Neutrophil (primary cell): ENCODE measurements around the gene RNLS.

Source experiments
- H3K27ac ChIP-seq: fragments of 200-600 bp; sonication (generic); 2 replicates; pipeline ENCODE4 v1.5.1; 2016; ENCODE audit warnings: mild to moderate bottlenecking, moderate library complexity
- H3K27me3 ChIP-seq: fragments of 200-600 bp; sonication (generic); 2 replicates; pipeline ENCODE4 v1.6.0; 2016; ENCODE audit warnings: mild to moderate bottlenecking
- H3K36me3 ChIP-seq: fragments of 200-600 bp; sonication (generic); 2 replicates; pipeline ENCODE4 v1.5.1; 2017
- H3K4me1 ChIP-seq, 2 experiments: fragments of 200-600 bp in 1 of 2; sonication (generic) in 1 of 2; 1 replicate in 1 of 2; 2 replicates in 1 of 2; pipeline versions ENCODE4 v1.5.1 to v1.6.1; 2013 to 2016; ENCODE audit warnings: low read depth in 1 of 2, low read length in 1 of 2, mild to moderate bottlenecking in 1 of 2, moderate library complexity in 1 of 2; ENCODE audit not compliant: control insufficient read depth in 1 of 2, insufficient read depth in 1 of 2
- H3K4me3 ChIP-seq, 2 experiments: fragments of 200-600 bp in 1 of 2; sonication (generic) in 1 of 2; 1 replicate in 1 of 2; 2 replicates in 1 of 2; pipeline ENCODE4 v1.5.1; 2013 to 2016; ENCODE audit warnings: low read depth in 1 of 2, low read length in 1 of 2, mild to moderate bottlenecking in 1 of 2, moderate library complexity in 1 of 2
- H3K9me3 ChIP-seq: fragments of 200-600 bp; sonication (generic); 2 replicates; pipeline ENCODE4 v1.5.1; 2016
- TF ChIP-seq, protein P1 (sequence below): fragments of 200-600 bp; sonication (generic); IDR thresholded peaks from 2 replicates; pipeline ENCODE4 v1.5.1; 2016; ENCODE audit warnings: antibody characterized with exemption

RNLS gene

DNA sequence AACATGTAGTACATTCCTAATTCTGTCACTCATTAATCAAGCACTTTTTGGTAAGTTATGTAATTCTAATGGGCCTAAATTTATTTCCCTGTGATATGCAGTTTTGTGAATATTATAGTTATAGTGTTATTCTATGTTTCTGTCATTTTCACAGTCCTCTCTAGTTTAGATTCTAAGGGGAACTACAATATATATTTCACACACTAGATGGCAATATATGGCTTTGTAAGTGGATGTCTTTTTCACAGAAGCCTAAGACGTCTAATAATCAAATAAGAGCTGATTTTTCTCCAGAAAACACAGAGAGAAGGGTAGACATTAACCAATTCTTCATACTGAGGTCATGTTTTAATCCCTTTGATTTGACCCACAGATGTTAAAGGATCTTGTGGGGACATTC is 18.0 kb downstream of the RNLS start:
- TF ChIP-seq, protein P1, sequence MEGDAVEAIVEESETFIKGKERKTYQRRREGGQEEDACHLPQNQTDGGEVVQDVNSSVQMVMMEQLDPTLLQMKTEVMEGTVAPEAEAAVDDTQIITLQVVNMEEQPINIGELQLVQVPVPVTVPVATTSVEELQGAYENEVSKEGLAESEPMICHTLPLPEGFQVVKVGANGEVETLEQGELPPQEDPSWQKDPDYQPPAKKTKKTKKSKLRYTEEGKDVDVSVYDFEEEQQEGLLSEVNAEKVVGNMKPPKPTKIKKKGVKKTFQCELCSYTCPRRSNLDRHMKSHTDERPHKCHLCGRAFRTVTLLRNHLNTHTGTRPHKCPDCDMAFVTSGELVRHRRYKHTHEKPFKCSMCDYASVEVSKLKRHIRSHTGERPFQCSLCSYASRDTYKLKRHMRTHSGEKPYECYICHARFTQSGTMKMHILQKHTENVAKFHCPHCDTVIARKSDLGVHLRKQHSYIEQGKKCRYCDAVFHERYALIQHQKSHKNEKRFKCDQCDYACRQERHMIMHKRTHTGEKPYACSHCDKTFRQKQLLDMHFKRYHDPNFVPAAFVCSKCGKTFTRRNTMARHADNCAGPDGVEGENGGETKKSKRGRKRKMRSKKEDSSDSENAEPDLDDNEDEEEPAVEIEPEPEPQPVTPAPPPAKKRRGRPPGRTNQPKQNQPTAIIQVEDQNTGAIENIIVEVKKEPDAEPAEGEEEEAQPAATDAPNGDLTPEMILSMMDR = no peak
- no peak overlapping the region for H3K4me3 ChIP-seq
- no peaks in the 10 kb centered on the region for H3K27me3 ChIP-seq

DNA sequence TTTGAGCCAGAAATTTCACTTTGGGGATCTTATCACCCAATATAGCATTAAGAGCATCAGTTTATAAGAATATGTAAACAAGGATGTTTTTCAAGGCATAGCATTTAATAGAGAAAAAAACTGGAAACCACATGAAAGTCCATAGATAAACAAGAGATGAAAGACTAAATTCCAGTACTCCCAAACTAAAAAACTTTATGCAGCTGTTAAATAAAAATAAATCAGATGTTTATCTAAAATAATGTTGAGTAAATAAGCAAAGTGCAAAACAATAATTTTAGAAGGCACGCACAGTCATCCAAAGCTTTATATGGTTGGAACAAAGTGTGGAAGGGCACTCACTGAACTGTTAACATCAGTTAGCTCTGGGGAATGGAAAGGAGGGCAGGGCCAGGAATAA is 21.0 kb downstream of the RNLS start:
- Histone ChIP-seq H3K36me3 (no peaks in the 10 kb centered on the region), H3K27ac (no peak overlapping the region)
- TF ChIP-seq, protein P1 = no peak

More for the DNA sequence above, 18.0 kb downstream of the RNLS start:
- no peak overlapping the region for H3K27ac ChIP-seq
- H3K9me3 ChIP-seq = no peaks in the 10 kb centered on the region
- no peaks in the 10 kb centered on the region for H3K36me3 ChIP-seq
- H3K4me1 ChIP-seq = no peaks in the 10 kb centered on the region

DNA sequence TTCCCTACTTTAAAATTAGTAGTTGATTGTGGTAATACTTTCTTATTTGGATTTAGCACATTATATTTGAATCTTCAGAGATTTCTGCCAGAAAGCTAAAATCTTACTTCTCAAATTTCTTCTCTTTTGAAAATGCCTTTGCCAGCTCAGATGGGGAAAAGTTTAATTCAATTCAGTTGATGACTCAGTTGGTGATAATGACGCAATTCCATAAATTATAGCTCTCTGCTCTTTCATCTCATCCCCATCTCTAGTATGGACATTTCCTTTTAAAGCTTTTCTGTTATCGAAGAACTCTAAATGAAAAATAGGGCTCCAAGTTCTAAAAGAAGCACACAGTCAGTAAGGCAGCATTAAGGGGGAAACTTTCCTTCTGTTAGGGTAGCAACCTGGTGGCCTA is 25.5 kb downstream of the RNLS start:
- TF ChIP-seq, protein P1 = no peak
- no peak overlapping the region for H3K4me3 ChIP-seq
- H3K27me3 ChIP-seq = no peaks in the 10 kb centered on the region
- H3K9me3 ChIP-seq = no peaks in the 10 kb centered on the region
- no peak overlapping the region for H3K27ac ChIP-seq
- H3K36me3 ChIP-seq = no peaks in the 10 kb centered on the region
- peaks cover 4% of the 10 kb centered on the region in 2 experiments for H3K4me1 ChIP-seq

More for the DNA sequence above, 21.0 kb downstream of the RNLS start:
- Histone ChIP-seq H3K4me3 (no peak overlapping the region), H3K4me1 (no peaks in the 10 kb centered on the region), H3K27me3 (no peaks in the 10 kb centered on the region), H3K9me3 (no peaks in the 10 kb centered on the region)

DNA sequence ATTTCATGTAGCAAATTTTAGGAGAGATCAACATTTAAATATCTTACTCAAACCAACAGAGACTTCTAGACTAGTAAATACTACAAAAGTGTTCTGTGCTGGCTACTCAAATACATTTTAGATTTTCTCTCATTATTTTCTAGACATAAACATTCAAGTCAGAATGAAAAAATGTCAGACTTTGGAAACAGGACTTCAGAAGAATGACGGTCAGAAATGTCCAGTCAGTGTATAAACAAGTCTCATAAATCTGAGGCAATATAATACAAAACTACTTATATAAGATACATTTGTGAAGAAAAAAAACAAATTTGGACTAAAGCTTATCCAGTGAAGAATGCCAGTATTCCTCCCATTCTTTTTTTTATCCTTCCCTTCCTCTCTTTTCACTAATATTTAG is 25.9 kb downstream of the RNLS start:
- H3K36me3 ChIP-seq = no peaks in the 10 kb centered on the region
- H3K9me3 ChIP-seq = no peaks in the 10 kb centered on the region
- no peak overlapping the region for H3K4me3 ChIP-seq
- H3K27me3 ChIP-seq = no peaks in the 10 kb centered on the region
- H3K27ac ChIP-seq = no peak overlapping the region
- TF ChIP-seq, protein P1 = no peak
- H3K4me1 ChIP-seq = peaks cover 4% of the 10 kb centered on the region in 2 experiments

DNA sequence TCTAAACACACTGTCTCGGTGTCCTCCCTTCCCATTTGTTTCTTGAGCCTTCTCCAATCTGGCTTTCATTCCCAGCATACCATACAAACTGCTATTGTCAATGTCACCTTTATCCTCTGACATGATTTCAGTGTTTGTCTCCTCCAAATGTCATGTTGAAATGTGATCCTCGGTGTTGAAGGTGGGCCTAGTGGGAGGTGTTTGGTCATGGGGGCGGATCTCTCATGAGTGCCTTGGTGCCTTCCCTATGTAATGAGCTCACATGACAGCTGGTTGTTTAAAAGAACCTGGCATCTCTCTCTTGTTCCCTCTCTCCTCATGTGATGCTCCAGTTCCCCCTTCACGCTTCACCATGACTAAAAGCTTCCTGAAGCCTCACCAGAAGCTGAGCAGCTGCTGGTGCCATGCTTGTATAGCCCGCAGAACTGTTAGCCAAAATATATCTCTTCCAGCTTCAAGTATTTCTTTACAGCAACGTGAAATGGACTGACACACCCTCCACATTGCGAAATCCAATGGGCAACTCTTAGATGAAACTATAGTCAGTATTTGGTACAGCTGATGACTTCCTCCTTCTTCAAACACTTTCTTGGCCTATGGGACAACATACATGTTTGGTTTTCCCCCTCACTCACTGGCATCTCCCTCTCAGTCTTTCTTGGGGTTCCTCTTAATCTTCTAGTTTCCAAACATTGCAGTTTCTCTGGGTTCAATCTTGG is 27.8 kb downstream of the RNLS start:
- H3K27ac ChIP-seq = no peak overlapping the region
- H3K4me3 ChIP-seq = no peak overlapping the region
- peaks cover 4% of the 10 kb centered on the region in 2 experiments for H3K4me1 ChIP-seq
- H3K27me3 ChIP-seq = no peaks in the 10 kb centered on the region
- H3K36me3 ChIP-seq = no peaks in the 10 kb centered on the region
- H3K9me3 ChIP-seq = no peaks in the 10 kb centered on the region
- TF ChIP-seq, protein P1 = no peak
